Stimulated activated CD8-positive, alpha-beta memory T cell treated with anti-CD3 and anti-CD28 coated beads, Interleukin-7, amount 100 ng/mL, for 48 hours (primary cell): ENCODE measurements around the gene FNDC1.
"Not testable (repeated sequence)": the region's sequence is repeated elsewhere in the genome, so short reads cannot be mapped to it uniquely, and the experiment has no call there.

ENCODE experiments used
- DNase-seq, 2 donors: peaks; one replicate each; pipeline ENCODE4 v3.0.0-alpha.2; 2020; ENCODE audit warnings: low read depth in 1 of 2; ENCODE audit errors: extremely low read depth in 1 of 2

The FNDC1 gene

DNA sequence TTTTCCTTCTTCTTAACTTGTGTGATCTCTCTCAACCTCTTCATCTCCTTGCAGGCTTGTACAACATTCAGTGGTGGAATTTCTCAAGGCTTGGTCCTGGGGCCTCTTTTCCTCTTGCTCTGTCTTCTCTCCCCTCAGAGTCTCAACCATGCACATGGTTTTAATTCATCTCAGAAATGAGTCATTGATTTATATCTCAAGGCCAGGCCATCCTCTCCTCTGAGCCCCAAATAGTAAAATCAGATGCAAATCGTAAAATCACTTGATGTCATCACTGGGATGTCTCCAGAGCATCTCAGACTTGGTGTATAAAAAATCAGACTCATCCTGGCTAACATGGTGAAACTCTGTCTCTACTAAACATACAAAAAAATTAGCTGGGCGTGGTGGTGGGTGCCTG is 85.0 kb downstream of the FNDC1 start:
- no peak for DNase-seq

GRCh38 chr6:159255434-159255951 is 86.3 kb downstream of the FNDC1 start:
- DNase-seq: no peak

- DNase-seq: no peak
Observed at GRCh38 chr6:159256128-159256527, 86.9 kb downstream of the FNDC1 start.

DNA sequence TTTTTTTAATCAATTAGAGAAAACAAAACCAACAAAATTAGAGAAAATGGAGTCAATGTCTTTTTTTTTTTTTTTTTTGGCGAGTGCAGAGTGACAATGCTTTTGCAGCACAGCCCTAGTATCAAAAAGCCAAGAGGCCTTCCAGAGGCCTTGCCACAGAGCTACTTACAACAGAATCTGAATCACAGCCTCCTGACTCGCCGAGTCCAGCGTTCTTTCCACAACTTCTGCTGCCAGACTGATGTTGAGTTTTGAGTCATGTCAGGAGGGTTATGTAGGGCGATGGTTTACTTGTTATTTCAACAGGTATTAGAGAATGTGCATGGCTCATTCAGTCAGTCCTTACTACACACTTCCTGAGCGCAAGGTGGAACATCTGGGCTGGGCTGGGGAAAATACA is 88.6 kb downstream of the FNDC1 start:
- DNase-seq: no peak

GRCh38 chr6:159259441-159260125 is 90.4 kb downstream of the FNDC1 start:
- DNase-seq: no peak

- no peak for DNase-seq
Observed at GRCh38 chr6:159260208-159260607, 91.0 kb downstream of the FNDC1 start.

GRCh38 chr6:159261995-159262394 is 92.8 kb downstream of the FNDC1 start:
- no peak for DNase-seq

DNA sequence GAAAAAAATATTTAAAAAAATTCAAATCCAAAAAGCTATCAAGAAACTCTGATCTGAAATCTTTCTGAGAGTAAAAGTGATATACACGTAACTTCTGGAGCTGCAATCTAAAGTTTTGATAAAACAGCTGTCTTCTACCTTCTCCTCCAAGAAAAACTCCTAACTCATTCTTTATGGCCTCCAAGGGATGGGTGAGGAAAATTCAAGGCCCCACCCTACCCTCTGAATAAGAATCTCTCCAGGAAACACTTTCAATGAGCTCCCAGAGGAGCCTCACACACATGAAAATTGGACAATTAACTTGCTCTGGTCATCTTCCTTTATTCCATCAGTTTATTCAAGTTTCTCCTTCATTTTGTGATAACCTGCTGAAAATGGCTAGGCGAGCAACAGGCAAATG is 93.4 kb downstream of the FNDC1 start:
- DNase-seq: no peak

- DNase-seq: no peak
Observed at GRCh38 chr6:159267165-159267564, 98.0 kb downstream of the FNDC1 start.

DNA sequence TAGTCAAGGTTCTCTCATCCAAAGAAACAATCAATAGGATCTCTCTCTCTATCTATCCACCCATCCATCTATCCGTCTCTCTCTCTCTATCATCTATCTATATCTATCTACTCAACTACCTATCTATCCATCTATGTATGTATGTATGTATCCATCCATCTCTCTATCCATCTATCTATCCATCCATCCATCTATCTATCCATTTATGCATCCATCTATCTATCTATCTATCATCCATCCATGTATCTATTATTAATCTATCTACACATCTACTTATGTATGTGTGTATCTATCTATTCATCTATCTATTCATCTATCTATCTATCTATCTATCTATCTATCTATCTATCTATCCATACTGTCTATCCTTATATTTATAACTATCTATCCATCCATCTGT is 99.3 kb downstream of the FNDC1 start:
- DNase-seq: no peak

DNA sequence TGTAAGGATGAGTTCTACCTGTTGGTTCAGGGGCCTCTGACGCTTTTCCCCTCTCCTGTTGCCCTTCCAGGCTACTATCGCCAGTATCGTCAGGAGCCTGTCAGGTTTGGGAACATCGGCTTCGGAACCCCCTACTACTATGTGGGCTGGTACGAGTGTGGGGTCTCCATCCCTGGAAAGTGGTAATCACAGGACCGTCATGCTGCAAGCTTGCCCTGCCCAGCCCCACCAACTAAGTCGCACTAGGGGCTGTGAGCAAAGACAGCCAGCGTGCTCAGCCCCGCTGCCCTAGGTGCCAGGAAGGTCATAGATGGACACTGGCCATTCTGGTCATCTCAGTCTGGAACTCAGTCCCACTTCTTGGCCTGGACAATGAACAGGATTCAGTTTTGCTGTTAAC is 102.1 kb downstream of the FNDC1 start:
- DNase-seq: no peak

- DNase-seq: no peak
Observed at GRCh38 chr6:159278626-159279025, 109.4 kb downstream of the FNDC1 start.

GRCh38 chr6:159279790-159280277 is 110.6 kb downstream of the FNDC1 start:
- no peak for DNase-seq

- DNase-seq: no peak
Observed at GRCh38 chr6:159282421-159282820, 113.2 kb downstream of the FNDC1 start.

DNA sequence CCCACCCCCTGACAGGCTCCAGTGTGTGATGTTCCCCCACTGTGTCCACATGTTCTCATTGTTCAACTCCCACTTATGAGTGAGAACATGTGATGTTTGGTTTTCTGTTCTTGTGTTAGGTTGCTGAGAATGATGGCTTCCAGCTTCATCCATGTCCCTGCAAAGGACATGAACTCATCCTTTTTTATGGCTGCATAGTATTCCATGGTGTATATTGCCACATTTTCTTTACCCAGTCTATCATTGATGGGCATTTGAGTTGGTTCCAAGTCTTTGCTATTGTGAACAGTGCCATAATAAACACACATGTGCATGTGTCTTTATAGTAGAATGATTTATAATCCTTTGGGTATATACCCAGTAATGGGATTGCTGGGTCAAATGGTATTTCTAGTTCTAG is 115.5 kb downstream of the FNDC1 start:
- DNase-seq: not testable (repeated sequence)

GRCh38 chr6:159298840-159299239 is 129.6 kb downstream of the FNDC1 start:
- DNase-seq: no peak

GRCh38 chr6:159299566-159299965 is 130.4 kb downstream of the FNDC1 start:
- DNase-seq: no peak

DNA sequence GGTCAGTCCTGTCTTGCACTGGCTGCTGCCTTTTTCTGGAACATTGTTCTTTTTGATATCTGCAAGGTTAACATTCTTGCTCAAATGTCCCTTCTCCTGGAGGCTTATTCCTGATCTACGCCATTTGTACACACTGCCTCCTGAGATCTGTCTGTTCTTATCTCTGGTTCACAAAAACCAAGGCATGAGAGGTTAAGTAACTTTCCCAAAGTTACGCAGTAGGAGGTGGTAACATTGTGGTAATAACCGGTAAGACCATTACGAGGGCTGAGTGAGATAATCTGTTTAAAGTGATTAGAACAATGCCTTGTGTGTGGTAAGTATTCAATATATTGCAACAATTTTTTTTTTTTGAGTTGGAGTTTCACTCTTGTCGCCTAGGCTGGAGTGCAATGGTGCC is 132.1 kb downstream of the FNDC1 start:
- DNase-seq: no peak

DNA sequence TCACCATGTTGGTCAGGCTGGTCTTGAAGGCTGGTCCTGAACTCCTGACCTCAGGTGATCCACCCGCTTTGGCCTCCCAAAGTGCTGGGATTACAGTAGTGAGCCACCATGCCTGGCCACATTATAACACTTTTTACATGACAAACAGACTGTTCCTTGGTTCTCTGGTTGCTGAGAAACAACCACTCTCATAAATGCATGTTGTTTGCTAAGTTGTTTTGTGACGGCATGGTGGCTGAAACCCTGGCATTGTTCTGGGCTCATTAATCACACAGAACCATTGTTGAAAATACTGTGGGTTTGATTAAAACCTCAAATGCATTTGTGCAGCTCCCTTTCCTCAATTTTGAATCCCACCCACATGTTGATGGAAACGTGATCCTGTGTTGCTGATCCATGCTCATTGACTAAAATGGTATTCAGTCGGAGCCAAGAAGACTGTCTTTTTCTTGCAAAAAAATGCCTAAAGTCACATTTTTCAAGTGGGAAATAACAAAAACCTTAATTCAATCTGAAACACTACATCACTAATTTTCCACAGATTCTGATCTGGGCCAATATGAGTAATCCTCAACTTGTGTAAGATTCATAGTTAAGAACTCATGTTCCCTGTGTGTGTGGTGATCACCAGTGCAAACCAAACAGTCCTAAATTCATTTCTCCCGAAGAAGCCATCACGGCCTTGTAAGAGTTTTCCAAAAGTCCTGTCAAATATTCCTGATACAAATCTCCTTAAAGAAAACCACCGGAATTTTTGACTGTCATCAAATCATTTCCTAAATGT is 132.8 kb downstream of the FNDC1 start:
- no peak for DNase-seq

- DNase-seq: no peak
Observed at GRCh38 chr6:159302594-159302992, 133.4 kb downstream of the FNDC1 start.

- DNase-seq: no peak
Observed at GRCh38 chr6:159303159-159303558, 134.0 kb downstream of the FNDC1 start.

GRCh38 chr6:159303784-159304183 is 134.6 kb downstream of the FNDC1 start:
- no peak for DNase-seq
